ENCODE measurements around the gene B4GALT4. TPM values are rescaled to one million over a fixed set of nuclear protein-coding genes. Genes with fewer than 3 reads are reported as not detected.

The B4GALT4 gene
- total RNA-seq, 1 donor from 2014 or later = 21.8 TPM

DNA sequence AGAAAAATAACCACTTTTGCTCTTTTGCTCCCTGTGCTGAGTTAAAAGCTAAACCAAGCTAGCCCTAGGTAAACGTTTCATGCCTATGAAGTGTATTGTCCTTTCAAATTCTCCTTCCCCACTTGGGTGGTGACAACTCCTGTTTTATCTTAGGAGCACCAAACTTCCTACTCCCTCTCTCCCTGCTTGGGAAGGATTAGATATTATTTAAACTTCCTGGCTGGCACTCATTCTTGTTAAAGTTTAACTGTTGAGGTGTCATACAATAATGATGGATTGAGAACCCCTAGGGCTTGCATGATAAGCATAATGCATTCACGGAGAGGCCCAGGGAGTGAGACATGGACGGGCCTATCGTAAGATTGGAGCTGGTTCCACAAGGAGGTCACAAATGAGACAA lies 29.5 kb downstream of the B4GALT4 start:
- Mint-ChIP-seq H3K4me3 (ENCODE audit: unreplicated experiment) (no peak overlapping the region), H3K9me3 (ENCODE audit: unreplicated experiment) (no peaks in the 10 kb centered on the region), H3K27ac (ENCODE audit: unreplicated experiment) (no peak overlapping the region), H3K36me3 (ENCODE audit: unreplicated experiment) (peaks cover 66% of the 10 kb centered on the region), H3K27me3 (ENCODE audit: unreplicated experiment) (no peaks in the 10 kb centered on the region), H3K4me1 (ENCODE audit: unreplicated experiment) (peaks cover 3% of the 10 kb centered on the region)
- no peak for DNase-seq (ENCODE audit: extremely low spot score, unreplicated experiment)
- no peak for TF ChIP-seq CTCF (IDR thresholded peaks at IDR 0.05)

DNA sequence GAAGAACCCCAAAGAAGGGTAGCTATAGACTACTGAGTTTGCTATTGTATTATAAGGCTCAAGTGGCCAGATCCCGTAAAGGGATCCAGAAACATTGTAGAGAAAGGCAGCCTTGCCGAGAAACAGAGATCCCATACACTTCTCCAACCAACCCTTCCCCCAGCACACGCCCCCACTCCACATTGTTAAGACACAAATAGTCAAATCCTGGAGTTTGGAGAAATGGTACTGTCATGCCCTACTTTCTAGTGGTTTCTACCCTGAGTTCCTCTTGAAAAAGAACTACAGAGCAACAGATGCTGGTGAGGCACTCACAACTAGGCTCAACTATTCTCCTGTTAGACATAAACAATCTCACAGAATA lies 33.2 kb downstream of the B4GALT4 start:
- peaks cover 37% of the 10 kb centered on the region for H3K36me3 Mint-ChIP-seq (ENCODE audit: unreplicated experiment)

DNA sequence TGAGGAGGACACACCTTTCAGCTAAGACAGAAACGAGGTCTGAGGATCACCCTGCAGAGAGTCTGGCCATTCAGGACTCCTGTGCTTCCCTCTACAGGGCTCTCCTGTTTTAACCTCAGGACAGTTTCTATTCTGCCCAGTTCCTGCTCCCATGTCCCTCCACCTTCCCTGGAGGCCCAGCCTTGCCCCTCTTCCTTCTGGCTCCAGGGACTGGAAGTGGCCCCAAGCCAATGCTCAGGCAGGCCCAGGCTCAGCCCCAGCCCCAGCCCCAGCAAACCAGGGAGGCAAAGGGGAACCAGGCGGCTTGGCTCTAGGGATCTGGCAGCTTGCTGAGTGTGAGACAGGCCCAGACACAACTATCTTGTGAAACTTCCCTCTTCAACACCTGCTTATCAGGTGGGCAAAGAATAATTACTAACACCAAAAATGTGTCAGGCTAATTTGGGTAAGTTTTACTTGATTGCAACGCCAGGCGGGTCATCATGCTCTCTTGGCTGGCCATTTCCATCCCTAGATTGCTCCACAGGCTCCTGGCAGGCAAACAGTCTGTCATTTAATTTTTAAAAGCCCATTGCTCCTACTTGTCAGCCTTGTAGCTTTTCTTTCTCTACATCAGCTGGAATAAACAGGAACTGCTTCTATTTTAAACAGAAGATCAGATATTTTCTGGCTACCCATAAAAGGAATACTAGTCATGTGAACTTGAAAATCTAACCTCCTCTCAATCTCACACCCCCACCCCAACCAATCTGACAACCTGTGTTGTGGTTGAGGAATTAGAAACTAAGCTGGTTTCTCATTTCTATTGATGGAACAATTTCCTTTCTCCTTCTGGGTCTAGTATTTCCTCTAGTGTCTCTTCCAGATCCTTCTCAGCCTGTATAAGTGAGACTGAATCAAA lies 33.8 kb downstream of the B4GALT4 start:
- no peaks in the 10 kb centered on the region for H3K27me3 Mint-ChIP-seq (ENCODE audit: unreplicated experiment)
- H3K27ac Mint-ChIP-seq (ENCODE audit: unreplicated experiment) = peak overlapping the region; percentile 13
- H3K9me3 Mint-ChIP-seq (ENCODE audit: unreplicated experiment) = no peaks in the 10 kb centered on the region
- peaks cover 21% of the 10 kb centered on the region for H3K4me1 Mint-ChIP-seq (ENCODE audit: unreplicated experiment)
- peaks cover 31% of the 10 kb centered on the region for H3K36me3 Mint-ChIP-seq (ENCODE audit: unreplicated experiment)
- TF ChIP-seq CTCF (IDR thresholded peaks at IDR 0.05) = no peak
- no peak overlapping the region for H3K4me3 Mint-ChIP-seq (ENCODE audit: unreplicated experiment)
- DNase-seq (ENCODE audit: extremely low spot score, unreplicated experiment) = no peak

More for the DNA sequence above, 33.2 kb downstream of the B4GALT4 start:
- TF ChIP-seq CTCF (IDR thresholded peaks at IDR 0.05) = no peak
- H3K4me1 Mint-ChIP-seq (ENCODE audit: unreplicated experiment) = peaks cover 21% of the 10 kb centered on the region
- no peak overlapping the region for H3K4me3 Mint-ChIP-seq (ENCODE audit: unreplicated experiment)
- H3K27ac Mint-ChIP-seq (ENCODE audit: unreplicated experiment) = peak overlapping the region; percentile 13
- no peaks in the 10 kb centered on the region for H3K9me3 Mint-ChIP-seq (ENCODE audit: unreplicated experiment)
- no peak for DNase-seq (ENCODE audit: extremely low spot score, unreplicated experiment)
- no peaks in the 10 kb centered on the region for H3K27me3 Mint-ChIP-seq (ENCODE audit: unreplicated experiment)

GRCh38 chr3:119205685-119206084 lies 35.0 kb downstream of the B4GALT4 start:
- Mint-ChIP-seq H3K9me3 (ENCODE audit: unreplicated experiment) (no peaks in the 10 kb centered on the region), H3K4me1 (ENCODE audit: unreplicated experiment) (peaks cover 19% of the 10 kb centered on the region), H3K36me3 (ENCODE audit: unreplicated experiment) (peaks cover 24% of the 10 kb centered on the region)

More at GRCh38 chr3:119205685-119206084, 35.0 kb downstream of the B4GALT4 start:
- Mint-ChIP-seq H3K27me3 (ENCODE audit: unreplicated experiment) (no peaks in the 10 kb centered on the region), H3K4me3 (ENCODE audit: unreplicated experiment) (no peak overlapping the region), H3K27ac (ENCODE audit: unreplicated experiment) (peak overlapping the region; percentile 39)
- no peak for DNase-seq (ENCODE audit: extremely low spot score, unreplicated experiment)
- no peak for TF ChIP-seq CTCF (IDR thresholded peaks at IDR 0.05)
